GM18868 (cell line): Measurements from ENCODE around the gene EIF4G3.
"Not testable (repeated sequence)": the region's sequence is repeated elsewhere in the genome, so short reads cannot be mapped to it uniquely, and the experiment has no call there.

Source experiments
- ATAC-seq: cut with Tn5 transposase; IDR thresholded peaks from one replicate; pipeline ENCODE4 v1.9.1; 2021; ENCODE audit warnings: mild to moderate bottlenecking, moderate library complexity; ENCODE audit not compliant: unreplicated experiment

The EIF4G3 gene

GRCh38 chr1:20956272-20956671 lies 220.4 kb downstream of the EIF4G3 start:
- ATAC-seq = no peak

- no peak for ATAC-seq
These were observed 226.0 kb downstream of the EIF4G3 start for GRCh38 chr1:20950679-20951078.

DNA sequence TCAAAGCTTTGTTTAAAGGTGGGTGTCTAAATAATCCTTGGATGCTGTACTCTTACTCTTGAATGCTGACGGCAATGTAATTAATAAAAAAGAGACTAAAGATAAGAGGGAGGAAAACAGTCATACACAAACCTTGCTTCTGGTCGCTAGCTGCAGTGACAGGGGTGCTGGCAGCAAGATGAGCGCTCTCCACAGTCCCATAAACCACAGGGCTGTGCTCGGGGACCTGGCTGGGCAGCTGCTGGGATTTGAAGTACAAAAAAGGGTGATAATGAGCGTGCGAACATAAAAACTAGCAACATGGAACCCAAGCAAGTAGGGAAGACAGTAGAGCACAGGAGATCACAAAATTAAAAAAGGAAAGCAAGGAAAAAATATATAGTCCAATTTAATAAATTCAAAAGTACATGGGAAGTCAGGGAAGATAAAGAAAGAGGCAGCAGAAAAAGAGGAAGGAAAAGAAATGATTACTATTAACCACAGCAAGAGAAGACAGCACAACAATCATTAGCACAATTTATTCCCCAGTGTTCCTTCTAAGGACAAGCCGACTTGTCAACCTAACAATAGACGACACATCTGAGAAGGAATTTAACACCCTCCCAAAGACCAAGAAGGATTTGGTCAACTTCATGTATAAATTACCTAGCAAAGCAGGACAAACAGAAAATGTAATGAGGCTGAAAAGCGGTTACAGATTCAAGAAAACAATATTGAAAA lies 226.7 kb downstream of the EIF4G3 start:
- ATAC-seq = no peak

DNA sequence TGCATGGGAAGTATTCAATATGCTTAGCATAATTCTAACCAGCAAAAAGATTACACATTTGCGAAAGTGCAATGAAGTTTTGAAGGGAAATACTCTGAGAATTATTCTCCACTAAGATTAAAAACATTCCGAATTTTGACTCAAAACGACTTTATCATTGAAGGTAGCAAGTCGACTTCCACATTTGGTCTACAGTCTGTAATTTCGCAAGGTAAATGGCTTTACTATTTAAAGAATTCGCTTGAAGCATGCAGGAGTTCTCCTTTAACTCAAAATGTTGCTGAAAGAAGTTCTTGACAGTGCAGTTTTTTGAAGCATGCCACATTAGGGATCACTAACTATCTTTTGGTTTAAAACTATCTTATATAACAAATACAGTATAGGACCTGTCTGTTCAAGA lies 228.6 kb downstream of the EIF4G3 start:
- no peak for ATAC-seq

DNA sequence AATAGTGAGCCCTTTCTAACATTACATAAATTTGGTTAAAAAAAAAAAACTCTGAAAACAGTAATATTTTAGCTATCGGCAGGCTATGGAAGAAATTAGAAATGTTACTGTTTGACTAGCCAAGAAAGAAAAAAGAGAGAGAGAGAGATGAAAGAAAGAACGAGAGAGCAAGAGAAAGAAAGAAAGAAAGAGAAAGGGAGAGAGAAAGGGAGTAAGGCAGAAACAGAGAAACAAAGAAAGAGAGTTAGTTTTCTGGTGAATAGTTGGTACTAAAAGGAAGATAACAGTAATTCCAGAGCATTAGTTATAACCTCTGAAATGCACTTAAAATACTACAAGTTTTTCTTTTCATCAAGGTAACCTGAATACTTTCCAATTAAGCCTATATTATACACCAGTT lies 229.3 kb downstream of the EIF4G3 start:
- ATAC-seq = no peak

DNA sequence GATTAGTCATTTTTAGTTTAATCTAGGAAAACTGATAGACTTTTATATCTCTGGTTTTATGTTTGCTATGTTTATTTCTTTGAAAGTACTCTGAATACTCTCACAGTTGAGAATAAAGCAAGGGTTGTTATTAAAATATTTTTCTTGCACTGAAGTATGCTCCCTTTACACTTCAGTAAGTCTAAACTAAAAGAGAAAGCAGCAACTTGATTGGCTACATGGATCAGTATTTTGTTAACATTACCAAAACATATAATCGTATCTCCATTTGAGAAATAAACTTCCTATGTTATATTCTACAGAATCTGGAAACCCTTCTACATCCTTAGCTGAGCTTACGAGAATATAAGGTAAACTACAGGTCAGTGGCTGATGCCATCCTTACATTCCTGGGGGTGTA lies 240.1 kb downstream of the EIF4G3 start:
- no peak for ATAC-seq

DNA sequence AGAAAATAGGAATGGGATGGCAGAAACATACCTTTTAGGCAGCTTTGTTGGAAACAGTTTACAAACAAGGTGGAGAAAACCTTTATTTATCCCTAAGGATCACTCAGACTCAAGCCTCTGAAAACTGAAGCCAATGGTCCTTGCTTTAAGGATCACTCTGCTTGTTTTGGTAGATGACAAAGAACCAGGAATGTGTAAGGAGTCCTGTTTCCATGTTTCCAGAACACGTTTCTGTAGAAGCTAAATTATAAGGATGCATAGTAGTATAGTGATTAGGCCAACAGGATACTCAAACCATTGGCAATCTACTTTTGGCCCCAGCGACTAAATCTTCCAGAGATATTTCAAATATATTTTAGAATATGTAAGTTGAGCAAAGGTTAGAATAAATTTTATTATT lies 240.5 kb downstream of the EIF4G3 start:
- ATAC-seq = no peak

GRCh38 chr1:20935717-20936116 lies 241.0 kb downstream of the EIF4G3 start:
- no peak for ATAC-seq

GRCh38 chr1:20932437-20932977 lies 244.2 kb downstream of the EIF4G3 start:
- no peak for ATAC-seq

GRCh38 chr1:20931930-20932436 lies 244.7 kb downstream of the EIF4G3 start:
- no peak for ATAC-seq

GRCh38 chr1:20930427-20930826 lies 246.3 kb downstream of the EIF4G3 start:
- no peak for ATAC-seq

DNA sequence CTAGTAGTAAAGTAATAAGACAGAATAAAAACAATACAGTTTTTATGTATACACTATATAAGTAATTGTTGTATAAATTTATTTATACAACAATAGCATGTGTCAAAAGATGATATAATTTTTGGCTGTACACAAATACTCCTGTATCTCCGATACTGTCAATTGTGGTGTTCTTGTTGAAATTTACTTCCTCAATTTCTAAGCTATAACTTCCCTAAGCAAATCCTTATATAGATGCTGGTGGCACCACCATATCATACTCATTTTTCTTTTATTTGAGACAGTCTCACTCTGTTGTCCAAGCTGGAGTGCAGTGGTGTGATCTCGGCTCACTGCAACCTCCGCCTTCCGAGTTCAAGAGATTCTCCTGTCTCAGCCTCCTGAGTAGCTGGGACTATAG lies 248.6 kb downstream of the EIF4G3 start:
- ATAC-seq = no peak

- ATAC-seq = no peak
These were observed 255.4 kb downstream of the EIF4G3 start for GRCh38 chr1:20921285-20921684.

DNA sequence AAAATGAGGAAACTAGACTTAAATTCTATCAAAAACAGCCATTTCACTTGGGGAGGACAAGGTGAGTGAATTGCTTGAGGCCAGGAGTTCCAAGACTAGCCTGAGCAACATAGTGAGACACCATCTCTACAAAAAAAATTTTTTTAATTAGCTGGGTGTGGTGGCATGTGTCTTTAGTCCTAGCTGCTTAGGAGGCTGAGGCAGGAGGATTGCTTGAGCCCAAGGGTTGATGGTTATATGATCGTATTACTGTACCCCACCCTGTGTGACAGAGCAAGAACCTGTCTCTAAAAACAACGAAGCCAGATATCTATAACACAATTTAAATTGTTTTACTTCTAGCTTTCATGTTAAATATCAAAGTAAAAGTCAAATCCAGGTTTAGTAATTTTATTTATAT lies 263.5 kb downstream of the EIF4G3 start:
- no peak for ATAC-seq

DNA sequence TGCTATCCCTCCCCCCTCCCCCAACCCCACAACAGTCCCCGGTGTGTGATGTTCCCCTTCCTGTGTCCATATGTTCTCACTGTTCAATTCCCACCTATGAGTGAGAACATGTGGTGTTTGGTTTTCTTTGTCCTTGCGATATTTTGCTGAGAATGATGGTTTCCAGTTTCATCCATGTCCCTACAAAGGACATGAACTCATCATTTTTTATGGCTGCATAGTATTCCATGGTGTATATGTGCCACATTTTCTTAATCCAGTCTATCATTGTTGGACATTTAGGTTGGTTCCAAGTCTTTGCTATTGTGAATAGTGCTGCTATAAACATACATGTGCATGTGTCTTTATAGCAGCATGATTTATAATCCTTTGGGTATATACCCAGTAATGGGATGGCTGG lies 269.2 kb downstream of the EIF4G3 start:
- ATAC-seq = not testable (repeated sequence)

DNA sequence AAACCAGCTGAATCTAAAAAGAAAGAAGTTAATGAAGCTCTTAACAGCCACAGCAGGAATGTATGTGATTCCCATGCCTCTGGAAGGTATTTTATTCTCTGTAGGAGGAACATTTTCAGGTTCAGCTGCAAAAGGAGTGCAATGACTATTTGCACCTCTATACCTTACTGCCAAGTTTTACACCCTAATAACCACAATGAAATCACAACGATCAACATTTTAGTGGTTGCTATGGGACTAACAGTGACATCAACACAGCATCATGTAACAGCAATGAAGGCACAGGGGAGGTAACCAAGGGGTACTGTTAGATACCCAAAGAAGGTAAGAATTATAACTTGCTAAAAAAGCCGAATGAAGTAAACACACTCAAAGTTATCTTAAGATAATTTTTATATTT lies 273.3 kb downstream of the EIF4G3 start:
- ATAC-seq = no peak

- no peak for ATAC-seq
These were observed 276.6 kb downstream of the EIF4G3 start for GRCh38 chr1:20900056-20900455.

- ATAC-seq = no peak
These were observed 277.3 kb downstream of the EIF4G3 start for GRCh38 chr1:20899154-20899972.

- no peak for ATAC-seq
These were observed 279.9 kb downstream of the EIF4G3 start for GRCh38 chr1:20896826-20897225.

GRCh38 chr1:20893931-20894330 lies 282.8 kb downstream of the EIF4G3 start:
- no peak for ATAC-seq

DNA sequence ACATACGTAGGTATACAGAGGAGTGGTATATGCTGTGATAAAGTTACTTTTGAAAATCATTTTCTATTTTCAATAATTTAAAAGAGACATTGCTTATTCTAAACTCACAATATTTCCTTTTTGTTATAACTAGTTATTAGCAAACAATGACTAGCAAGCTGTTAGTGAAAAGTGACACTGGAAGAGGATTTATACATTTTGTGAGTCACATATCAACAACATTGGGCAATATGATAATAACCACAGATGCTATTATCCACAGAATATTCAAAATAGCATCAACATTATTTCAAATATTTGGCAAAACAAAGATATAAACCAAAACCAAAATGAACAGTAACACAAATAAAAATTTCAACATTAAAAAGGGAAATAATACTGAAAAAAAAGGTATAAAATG lies 285.6 kb downstream of the EIF4G3 start:
- no peak for ATAC-seq

- no peak for ATAC-seq
These were observed 289.5 kb downstream of the EIF4G3 start for GRCh38 chr1:20887246-20887645.
